ENCODE data around the gene ZNF593. TPM values are rescaled to one million over a fixed set of nuclear protein-coding genes. Genes with fewer than 3 reads are reported as not detected.

ZNF593 gene
- total RNA-seq, 6 experiments from 2014 or later, result 33.5 to 46.3 (median 38.7) TPM

DNA sequence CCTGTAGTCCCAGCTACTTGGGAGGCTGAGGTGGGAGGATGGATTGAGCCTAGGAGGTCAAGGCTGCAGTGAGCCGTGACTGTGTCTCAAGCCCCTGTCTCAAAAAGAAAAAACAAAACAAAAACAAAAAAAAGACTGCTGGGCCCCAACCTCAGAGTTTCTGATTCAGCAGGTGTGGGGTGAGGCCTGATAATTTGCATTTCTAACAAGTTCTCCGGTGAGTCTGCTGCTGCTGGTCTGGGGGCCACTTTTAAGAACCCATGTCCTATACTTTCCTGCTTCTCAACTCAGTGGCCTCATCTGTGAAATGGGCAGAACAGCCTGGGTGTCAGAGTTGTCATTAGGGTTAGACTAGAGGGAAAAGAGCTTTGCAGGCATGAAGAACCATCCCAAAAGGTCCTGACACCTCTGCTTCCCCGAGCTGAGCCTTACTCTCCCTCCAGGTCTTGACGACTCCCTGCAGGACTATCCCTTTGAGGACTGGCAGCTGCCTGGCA is 10.3 kb downstream of the ZNF593 start:
- TF ChIP-seq, protein P1, sequence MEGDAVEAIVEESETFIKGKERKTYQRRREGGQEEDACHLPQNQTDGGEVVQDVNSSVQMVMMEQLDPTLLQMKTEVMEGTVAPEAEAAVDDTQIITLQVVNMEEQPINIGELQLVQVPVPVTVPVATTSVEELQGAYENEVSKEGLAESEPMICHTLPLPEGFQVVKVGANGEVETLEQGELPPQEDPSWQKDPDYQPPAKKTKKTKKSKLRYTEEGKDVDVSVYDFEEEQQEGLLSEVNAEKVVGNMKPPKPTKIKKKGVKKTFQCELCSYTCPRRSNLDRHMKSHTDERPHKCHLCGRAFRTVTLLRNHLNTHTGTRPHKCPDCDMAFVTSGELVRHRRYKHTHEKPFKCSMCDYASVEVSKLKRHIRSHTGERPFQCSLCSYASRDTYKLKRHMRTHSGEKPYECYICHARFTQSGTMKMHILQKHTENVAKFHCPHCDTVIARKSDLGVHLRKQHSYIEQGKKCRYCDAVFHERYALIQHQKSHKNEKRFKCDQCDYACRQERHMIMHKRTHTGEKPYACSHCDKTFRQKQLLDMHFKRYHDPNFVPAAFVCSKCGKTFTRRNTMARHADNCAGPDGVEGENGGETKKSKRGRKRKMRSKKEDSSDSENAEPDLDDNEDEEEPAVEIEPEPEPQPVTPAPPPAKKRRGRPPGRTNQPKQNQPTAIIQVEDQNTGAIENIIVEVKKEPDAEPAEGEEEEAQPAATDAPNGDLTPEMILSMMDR (IDR thresholded peaks at IDR 0.05), result no peak

DNA sequence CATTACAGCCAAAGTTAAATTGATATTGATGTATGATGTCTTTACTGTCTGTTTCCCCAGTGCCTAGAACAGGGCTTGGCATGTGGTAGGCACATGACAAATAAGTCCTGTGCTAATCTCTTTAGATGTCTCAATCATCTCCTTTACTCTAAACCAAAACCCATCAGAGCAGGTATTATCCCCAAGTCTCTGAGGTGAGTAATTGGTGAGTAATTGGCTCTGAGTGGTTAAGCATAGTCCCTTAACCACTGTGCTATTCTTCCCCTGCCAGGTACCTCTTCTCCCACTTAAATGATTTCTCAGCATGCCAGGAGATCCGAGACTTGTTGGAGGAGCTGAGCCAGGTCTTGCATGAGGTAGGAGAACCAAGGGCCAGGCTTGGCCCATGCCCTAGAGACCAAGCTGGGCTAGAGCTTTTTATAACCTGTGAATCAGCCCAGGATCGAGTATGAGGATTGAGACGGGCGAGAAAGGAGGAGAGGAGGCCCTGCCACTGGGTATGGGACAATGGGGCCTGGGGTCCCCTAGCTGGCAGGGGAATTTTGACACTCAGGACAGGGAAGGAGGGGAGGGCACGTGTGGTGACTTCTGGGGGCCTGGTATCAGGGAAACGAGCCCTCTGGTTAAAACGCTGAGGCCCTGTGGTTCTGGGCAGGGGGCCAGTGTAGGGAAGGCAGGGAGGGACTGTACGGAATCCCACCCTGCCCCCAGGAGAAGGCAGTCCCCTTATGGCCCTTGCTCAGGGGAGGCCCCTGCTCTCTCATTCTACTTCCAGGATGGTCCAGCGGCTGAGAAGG is 12.1 kb downstream of the ZNF593 start:
- DNase-seq, result no peak
- Mint-ChIP-seq H3K9me3 (no peaks in the 10 kb centered on the region), H3K36me3 (ENCODE audit: low read depth) (no peaks in the 10 kb centered on the region), H3K4me1 (ENCODE audit: low read depth) (peaks cover 5% of the 10 kb centered on the region; the same call in 1 of the 2 replicates), H3K27ac (no peak overlapping the region), H3K4me3 (no peak overlapping the region), H3K27me3 (ENCODE audit: insufficient read depth) (peaks cover 18% of the 10 kb centered on the region)
- TF ChIP-seq, protein P1 (IDR thresholded peaks at IDR 0.05), result no peak

More for the DNA sequence above, 10.3 kb downstream of the ZNF593 start:
- no peak overlapping the region for H3K27ac Mint-ChIP-seq
- H3K27me3 Mint-ChIP-seq (ENCODE audit: insufficient read depth), result peaks cover 8% of the 10 kb centered on the region
- H3K36me3 Mint-ChIP-seq (ENCODE audit: low read depth), result no peaks in the 10 kb centered on the region
- H3K4me3 Mint-ChIP-seq, result no peak overlapping the region
- DNase-seq, result no peak
- peaks cover 5% of the 10 kb centered on the region; the same call in 1 of the 2 replicates for H3K4me1 Mint-ChIP-seq (ENCODE audit: low read depth)
- no peaks in the 10 kb centered on the region for H3K9me3 Mint-ChIP-seq

DNA sequence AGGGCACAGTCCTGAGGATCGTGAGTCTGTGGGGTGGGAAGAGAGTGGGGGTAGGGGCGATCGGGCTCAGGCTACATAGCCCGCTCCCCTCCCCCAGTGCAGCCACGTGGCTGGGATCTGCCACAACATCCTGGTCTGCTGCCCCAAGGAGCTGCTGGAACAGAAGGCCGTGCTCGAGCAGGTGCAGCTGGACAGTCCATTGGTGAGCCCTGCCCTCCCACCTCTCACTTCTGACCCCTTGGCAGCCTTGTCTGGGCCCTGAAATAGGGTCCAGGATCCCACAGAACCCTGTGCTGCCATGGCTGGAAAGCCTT is 12.6 kb downstream of the ZNF593 start:
- no peaks in the 10 kb centered on the region for H3K9me3 Mint-ChIP-seq
- H3K27me3 Mint-ChIP-seq (ENCODE audit: insufficient read depth), result peaks cover 16% of the 10 kb centered on the region
- no peak for DNase-seq
- no peaks in the 10 kb centered on the region for H3K36me3 Mint-ChIP-seq (ENCODE audit: low read depth)
- H3K4me3 Mint-ChIP-seq, result no peak overlapping the region
- H3K4me1 Mint-ChIP-seq (ENCODE audit: low read depth), result peaks cover 5% of the 10 kb centered on the region; the same call in 1 of the 2 replicates
- TF ChIP-seq, protein P1 (IDR thresholded peaks at IDR 0.05), result no peak
- H3K27ac Mint-ChIP-seq, result no peak overlapping the region

DNA sequence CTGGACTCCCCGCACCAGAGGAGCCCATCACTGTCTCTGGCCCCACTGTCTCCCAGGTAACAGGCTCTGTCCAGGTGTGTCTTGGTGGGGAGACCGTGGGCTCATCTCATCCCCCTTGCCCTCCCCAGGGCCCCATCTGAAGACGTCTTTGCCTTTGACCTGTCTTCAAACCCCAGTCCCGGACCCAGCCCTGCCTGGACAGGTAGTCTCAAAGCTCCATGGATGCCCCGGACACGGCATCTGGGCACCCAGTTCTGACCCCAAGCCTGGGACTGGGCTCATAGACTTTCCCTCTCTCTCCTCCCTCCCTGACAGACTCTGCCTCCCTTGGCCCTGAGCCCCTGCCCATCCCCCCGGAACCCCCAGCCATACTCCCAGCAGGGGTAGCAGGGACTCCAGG is 14.4 kb downstream of the ZNF593 start:
- no peak for DNase-seq
- no peak overlapping the region for H3K27ac Mint-ChIP-seq
- H3K36me3 Mint-ChIP-seq (ENCODE audit: low read depth), result no peaks in the 10 kb centered on the region
- no peak overlapping the region for H3K4me3 Mint-ChIP-seq
- peaks cover 16% of the 10 kb centered on the region for H3K27me3 Mint-ChIP-seq (ENCODE audit: insufficient read depth)
- H3K4me1 Mint-ChIP-seq (ENCODE audit: low read depth), result no peaks in the 10 kb centered on the region
- no peaks in the 10 kb centered on the region for H3K9me3 Mint-ChIP-seq
- TF ChIP-seq, protein P1 (IDR thresholded peaks at IDR 0.05), result no peak

DNA sequence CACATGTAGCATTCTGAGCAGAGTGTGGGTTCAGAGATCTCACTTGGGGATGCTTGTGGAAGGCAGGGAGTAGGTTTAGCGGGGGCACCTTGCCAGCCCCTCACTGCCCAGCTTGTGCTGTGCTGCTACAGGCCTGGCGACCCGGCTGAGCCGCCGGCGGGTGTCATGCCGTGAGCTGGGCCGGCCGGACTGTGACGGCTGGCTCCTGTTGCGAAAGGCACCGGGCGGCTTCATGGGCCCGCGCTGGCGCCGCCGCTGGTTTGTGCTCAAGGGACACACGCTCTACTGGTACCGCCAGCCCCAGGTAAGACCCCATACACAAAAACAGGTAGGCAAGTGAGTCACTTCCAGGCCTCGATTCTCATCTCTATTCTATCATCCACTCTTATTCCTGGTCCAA is 15.2 kb downstream of the ZNF593 start:
- H3K27me3 Mint-ChIP-seq (ENCODE audit: insufficient read depth), result peaks cover 16% of the 10 kb centered on the region
- H3K36me3 Mint-ChIP-seq (ENCODE audit: low read depth), result no peaks in the 10 kb centered on the region
- no peak overlapping the region for H3K27ac Mint-ChIP-seq
- DNase-seq, result no peak
- no peak overlapping the region for H3K4me3 Mint-ChIP-seq
- TF ChIP-seq, protein P1 (IDR thresholded peaks at IDR 0.05), result no peak
- no peaks in the 10 kb centered on the region for H3K4me1 Mint-ChIP-seq (ENCODE audit: low read depth)
- H3K9me3 Mint-ChIP-seq, result no peaks in the 10 kb centered on the region

Measured in HFFc6 (cell line).